Measurements from ENCODE around the gene ATP5MC2. TPM values are rescaled to one million over a fixed set of nuclear protein-coding genes. Genes with fewer than 3 reads are reported as not detected.

The ATP5MC2 gene
- total and polyA plus RNA-seq, 2 of the 4 experiments (the other 2 are of a cell fraction): 309 to 361 TPM

DNA sequence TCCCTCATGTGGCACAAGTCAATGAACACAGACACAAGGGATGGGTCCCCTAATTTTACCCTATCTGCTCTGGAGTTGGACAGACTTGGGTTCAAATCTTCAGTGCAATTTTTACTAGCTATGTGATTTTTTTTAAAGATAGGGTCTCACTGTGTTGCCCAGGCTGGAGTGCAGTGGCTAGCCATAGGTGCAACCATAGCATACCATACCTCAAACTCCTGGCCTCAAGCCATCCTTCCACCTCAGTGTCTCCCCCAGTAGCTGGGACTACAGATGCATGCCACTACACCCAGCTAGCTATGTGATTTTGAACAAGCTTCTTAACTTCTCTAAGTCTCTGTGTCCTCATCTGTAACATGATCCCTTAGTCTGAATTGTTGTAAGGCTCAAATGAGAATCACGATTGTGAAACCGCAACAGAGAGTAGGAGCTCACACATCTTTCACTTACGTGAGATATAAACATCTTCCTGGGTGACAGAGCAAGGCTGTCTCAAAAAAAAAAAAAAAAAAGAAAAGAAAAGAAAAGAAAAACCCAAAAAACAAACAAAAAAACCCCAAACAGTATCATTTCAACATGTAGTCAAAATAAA lies 46.7 kb upstream of the ATP5MC2 start:
- WGBS, 2 experiments (ENCODE audit: extremely low coverage in 2 of 2, insufficient read length in 1 of 2): no CpG with 5 or more reads among the region's 3 CpGs
- Histone ChIP-seq H3K79me1 (ENCODE audit: low read depth in 1 of 2, low read length in 2 of 2) (peaks cover 10 to 24% of the 10 kb centered on the region in 2 experiments), H2BK15ac (ENCODE audit: low read depth, low read length) (no peak overlapping the region), H3K9me3 (ENCODE audit: control insufficient read depth, insufficient read depth, low read length) (no peaks in the 10 kb centered on the region), H2AFZ (replicated peaks; ENCODE audit: low read length, poor library complexity) (no peak overlapping the region), H2BK5ac (ENCODE audit: low read depth, low read length, poor library complexity, severe bottlenecking) (no peak overlapping the region), H4K5ac (ENCODE audit: low read depth, low read length) (no peak overlapping the region), H3K4me1 (ENCODE audit: control insufficient read depth, insufficient read depth, low read length) (peaks cover 15% of the 10 kb centered on the region), H2AK9ac (replicated peaks; ENCODE audit: low read depth, low read length, poor library complexity) (no peak overlapping the region), H3K9ac (ENCODE audit: low read depth, low read length) (no peak overlapping the region), H3K27me3 (ENCODE audit: control insufficient read depth, insufficient read depth, low read length) (no peaks in the 10 kb centered on the region), H3K23ac (ENCODE audit: low read depth, low read length) (no peak overlapping the region), H2AK5ac (ENCODE audit: low read depth, low read length) (no peak overlapping the region), H3K9me1 (ENCODE audit: insufficient read depth, low read length) (peaks cover 11% of the 10 kb centered on the region), H3K27ac (ENCODE audit: insufficient read depth, low read length) (no peak overlapping the region), H4K91ac (ENCODE audit: insufficient read depth, low read depth, low read length) (no peak overlapping the region), H2BK20ac (ENCODE audit: low read depth, low read length) (no peak overlapping the region), H2BK120ac (ENCODE audit: low read depth, low read length) (no peak overlapping the region), H3K4me3 (ENCODE audit: insufficient read depth, low read depth, low read length) (no peak overlapping the region), H3K18ac (ENCODE audit: low read depth, low read length) (no peak overlapping the region), H3K4ac (ENCODE audit: low read depth, low read length) (no peak overlapping the region), H4K8ac (ENCODE audit: low read depth in 2 of 2, low read length in 2 of 2) (no peak overlapping the region), H3K36me3 (ENCODE audit: control insufficient read depth, insufficient read depth, low read length) (peaks cover 35% of the 10 kb centered on the region), H4K20me1 (ENCODE audit: insufficient read depth, low read length) (peaks cover 3% of the 10 kb centered on the region; the same call in 1 of the 2 replicates), H3K14ac (replicated peaks; ENCODE audit: low read depth, low read length) (no peak overlapping the region), H3K56ac (ENCODE audit: extremely low read depth, insufficient read depth, low read length) (no peak overlapping the region), H3K4me2 (ENCODE audit: low read depth, low read length) (0 out of 2 replicates have a peak overlapping the region, but pooled peaks have one; percentile 44)
- in situ Hi-C loops (cut with MboI; ENCODE audit: low sequenced_read_pairs) (no loop called here), dilution Hi-C loops (cut with HindIII; ENCODE audit: low sequenced_read_pairs, unreplicated experiment) (no loop called here), intact Hi-C loops (cut with micrococcal nuclease) (no loop called here)
- ATAC-seq (ENCODE audit: low read depth) (peak; percentile 3; the same call in 1 of the 2 replicates), DNase-seq (peak; percentile 82)
- TF ChIP-seq BHLHE40 (IDR thresholded peaks at IDR 0.05; ENCODE audit: low read depth, low read length) (no peak), CEBPB (IDR thresholded peaks at IDR 0.05; ENCODE audit: low read depth, low read length) (peak; percentile 78), RFX5 (IDR thresholded peaks at IDR 0.05; ENCODE audit: low read depth, low read length) (no peak), RCOR1 (IDR thresholded peaks at IDR 0.05; ENCODE audit: insufficient replicate concordance, low read length) (no peak), NFE2L2 (IDR thresholded peaks at IDR 0.05; ENCODE audit: low read depth, low read length) (no peak), CHD1 (IDR thresholded peaks at IDR 0.05; ENCODE audit: low read depth, low read length) (no peak)
- TF ChIP-seq, protein P1, sequence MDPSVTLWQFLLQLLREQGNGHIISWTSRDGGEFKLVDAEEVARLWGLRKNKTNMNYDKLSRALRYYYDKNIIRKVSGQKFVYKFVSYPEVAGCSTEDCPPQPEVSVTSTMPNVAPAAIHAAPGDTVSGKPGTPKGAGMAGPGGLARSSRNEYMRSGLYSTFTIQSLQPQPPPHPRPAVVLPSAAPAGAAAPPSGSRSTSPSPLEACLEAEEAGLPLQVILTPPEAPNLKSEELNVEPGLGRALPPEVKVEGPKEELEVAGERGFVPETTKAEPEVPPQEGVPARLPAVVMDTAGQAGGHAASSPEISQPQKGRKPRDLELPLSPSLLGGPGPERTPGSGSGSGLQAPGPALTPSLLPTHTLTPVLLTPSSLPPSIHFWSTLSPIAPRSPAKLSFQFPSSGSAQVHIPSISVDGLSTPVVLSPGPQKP (IDR thresholded peaks at IDR 0.05; ENCODE audit: borderline replicate concordance, low read depth, low read length): no peak
- CTCF ChIA-PET: no interaction called here
- POLR2A ChIA-PET (ENCODE audit: unreplicated experiment): interaction anchor here (0.6 kb wide), 1 partner anchor 537 kb away, joined by 6 read pairs; no protein-coding TSS in a partner anchor
- BruUV-seq (replicated peaks): no TSS peak
